Stimulated activated CD8-positive, alpha-beta memory T cell treated with anti-CD3 and anti-CD28 coated beads, Interleukin-2, amount 100 ng/mL, for 1 hour (primary cell): ENCODE measurements around the gene USP47.

Experiments used
- DNase-seq, 2 donors: peaks; one replicate each; pipeline ENCODE4 v3.0.0-alpha.2; 2020; ENCODE audit warnings: low read depth in 2 of 2

USP47 gene

GRCh38 chr11:11980841-11981308 is 139.1 kb downstream of the USP47 start:
- DNase-seq: no peak

GRCh38 chr11:11981364-11981763 is 139.6 kb downstream of the USP47 start:
- no peak for DNase-seq

GRCh38 chr11:11981840-11982239 is 140.1 kb downstream of the USP47 start:
- DNase-seq: no peak

GRCh38 chr11:11982461-11982860 is 140.7 kb downstream of the USP47 start:
- no peak for DNase-seq

- DNase-seq: no peak
Observed at GRCh38 chr11:11982975-11983374, 141.2 kb downstream of the USP47 start.

- DNase-seq: no peak
Observed at GRCh38 chr11:11983427-11983826, 141.7 kb downstream of the USP47 start.

GRCh38 chr11:11984563-11984962 is 142.8 kb downstream of the USP47 start:
- no peak for DNase-seq

- DNase-seq: no peak
Observed at GRCh38 chr11:11985016-11985715, 143.4 kb downstream of the USP47 start.

- DNase-seq: no peak
Observed at GRCh38 chr11:11985954-11986949, 144.5 kb downstream of the USP47 start.

GRCh38 chr11:11987503-11988022 is 145.8 kb downstream of the USP47 start:
- DNase-seq: no peak

- DNase-seq: no peak
Observed at GRCh38 chr11:11988099-11988651, 146.4 kb downstream of the USP47 start.

- DNase-seq: no peak
Observed at GRCh38 chr11:11988681-11989261, 147.0 kb downstream of the USP47 start.

- no peak for DNase-seq
Observed at GRCh38 chr11:11989774-11990744, 148.3 kb downstream of the USP47 start.

GRCh38 chr11:11992257-11993212 is 150.8 kb downstream of the USP47 start:
- DNase-seq: no peak

- DNase-seq: no peak
Observed at GRCh38 chr11:11993839-11994238, 152.1 kb downstream of the USP47 start.

- DNase-seq: no peak
Observed at GRCh38 chr11:11995601-11996000, 153.8 kb downstream of the USP47 start.

- DNase-seq: no peak
Observed at GRCh38 chr11:11996321-11997048, 154.7 kb downstream of the USP47 start.

- DNase-seq: no peak
Observed at GRCh38 chr11:11997049-11997322, 155.2 kb downstream of the USP47 start.
